GM20431 (cell line): ENCODE results near the gene EIF4E1B.

ENCODE experiments used
- in situ Hi-C: fragments of 300-500 bp; cut with MseI, MboI; formaldehyde crosslinking; loops from one replicate; pipeline ENCODE4 v1.15.0; 2020; ENCODE audit warnings: low sequenced_read_pairs; ENCODE audit not compliant: unreplicated experiment

EIF4E1B gene

GRCh38 chr5:176603091-176603490, 27.4 kb upstream of the EIF4E1B start:
- in situ Hi-C loops, result no loop called here

- in situ Hi-C loops, result no loop called here
Observed at GRCh38 chr5:176606032-176606431, 24.4 kb upstream of the EIF4E1B start.

GRCh38 chr5:176606875-176607274, 23.6 kb upstream of the EIF4E1B start:
- in situ Hi-C loops, result no loop called here

- in situ Hi-C loops, result no loop called here
Observed at GRCh38 chr5:176608142-176608705, 22.3 kb upstream of the EIF4E1B start.

GRCh38 chr5:176608937-176609723, 21.3 kb upstream of the EIF4E1B start:
- in situ Hi-C loops, result no loop called here

GRCh38 chr5:176609724-176610434, 20.6 kb upstream of the EIF4E1B start, which contains the start of gene GPRIN1:
GPRIN1 (minus strand) TSS chr5:176610156; CDS start chr5:176599834, 10,322 bp downstream.
- in situ Hi-C loops, result no loop called here

- in situ Hi-C loops, result no loop called here
Observed at GRCh38 chr5:176610435-176610773, 20.1 kb upstream of the EIF4E1B start.

- in situ Hi-C loops, result no loop called here
Observed at GRCh38 chr5:176611435-176611834, 19.0 kb upstream of the EIF4E1B start.

- in situ Hi-C loops, result no loop called here
Observed at GRCh38 chr5:176612008-176612407, 18.5 kb upstream of the EIF4E1B start.

GRCh38 chr5:176612855-176613254, 17.6 kb upstream of the EIF4E1B start:
- in situ Hi-C loops, result no loop called here

GRCh38 chr5:176614805-176615478, 15.5 kb upstream of the EIF4E1B start:
- in situ Hi-C loops, result no loop called here

- in situ Hi-C loops, result no loop called here
Observed at GRCh38 chr5:176616511-176616910, 14.0 kb upstream of the EIF4E1B start.

- in situ Hi-C loops, result no loop called here
Observed at GRCh38 chr5:176618783-176619182, 11.7 kb upstream of the EIF4E1B start.

GRCh38 chr5:176619203-176619568, 11.3 kb upstream of the EIF4E1B start:
- in situ Hi-C loops, result no loop called here

GRCh38 chr5:176619569-176620332, 10.7 kb upstream of the EIF4E1B start:
- in situ Hi-C loops, result no loop called here

- in situ Hi-C loops, result no loop called here
Observed at GRCh38 chr5:176620333-176620981, 10.0 kb upstream of the EIF4E1B start.

GRCh38 chr5:176621661-176622079, 8.8 kb upstream of the EIF4E1B start:
- in situ Hi-C loops, result no loop called here

- in situ Hi-C loops, result no loop called here
Observed at GRCh38 chr5:176624142-176624541, 6.3 kb upstream of the EIF4E1B start.

- in situ Hi-C loops, result no loop called here
Observed at GRCh38 chr5:176624938-176625337, 5.5 kb upstream of the EIF4E1B start.
